ENCODE measurements around the gene SUPT3H.
A peak's percentile ranks its signal among the peaks of the same experiment; 100 is the strongest.
"Not testable (repeated sequence)": the region's sequence is repeated elsewhere in the genome, so short reads cannot be mapped to it uniquely, and the experiment has no call there.

Gene SUPT3H

GRCh38 chr6:45169815-45170214, 207.9 kb downstream of the SUPT3H start:
- no peak for DNase-seq

- peak; percentile 38 for DNase-seq
Measured at GRCh38 chr6:45163952-45164766, 213.6 kb downstream of the SUPT3H start.

- DNase-seq: no peak
Measured at GRCh38 chr6:45160305-45160704, 217.4 kb downstream of the SUPT3H start.

GRCh38 chr6:45156075-45156474, 221.7 kb downstream of the SUPT3H start:
- DNase-seq: no peak

GRCh38 chr6:45155341-45155894, 222.3 kb downstream of the SUPT3H start:
- no peak for DNase-seq

GRCh38 chr6:45154679-45155078, 223.1 kb downstream of the SUPT3H start:
- no peak for DNase-seq

GRCh38 chr6:45148711-45149341, 228.9 kb downstream of the SUPT3H start:
- no peak for DNase-seq

GRCh38 chr6:45148278-45148677, 229.5 kb downstream of the SUPT3H start:
- no peak for DNase-seq

GRCh38 chr6:45145658-45146057, 232.1 kb downstream of the SUPT3H start:
- DNase-seq: not testable (repeated sequence)

- DNase-seq: no peak
Measured at GRCh38 chr6:45138765-45139164, 239.0 kb downstream of the SUPT3H start.

- no peak for DNase-seq
Measured at GRCh38 chr6:45136495-45136894, 241.2 kb downstream of the SUPT3H start.

- no peak for DNase-seq
Measured at GRCh38 chr6:45132658-45133294, 245.0 kb downstream of the SUPT3H start.

GRCh38 chr6:45132059-45132458, 245.7 kb downstream of the SUPT3H start:
- DNase-seq: no peak

- no peak for DNase-seq
Measured at GRCh38 chr6:45129051-45129450, 248.7 kb downstream of the SUPT3H start.

GRCh38 chr6:45127185-45127584, 250.5 kb downstream of the SUPT3H start:
- no peak for DNase-seq

GRCh38 chr6:45126033-45126432, 251.7 kb downstream of the SUPT3H start:
- no peak for DNase-seq

GRCh38 chr6:45123023-45123422, 254.7 kb downstream of the SUPT3H start:
- DNase-seq: no peak

GRCh38 chr6:45118754-45119153, 259.0 kb downstream of the SUPT3H start:
- DNase-seq: no peak

GRCh38 chr6:45116714-45117410, 260.9 kb downstream of the SUPT3H start:
- no peak for DNase-seq

- DNase-seq: no peak
Measured at GRCh38 chr6:45115696-45116095, 262.0 kb downstream of the SUPT3H start.

GRCh38 chr6:45112711-45113110, 265.0 kb downstream of the SUPT3H start:
- no peak for DNase-seq

- DNase-seq: no peak
Measured at GRCh38 chr6:45109551-45109950, 268.2 kb downstream of the SUPT3H start.

Data from stimulated activated CD4-positive, alpha-beta T cell treated with anti-CD3 and anti-CD28 coated beads, Interleukin-15, amount 100 ng/mL, for 24 hours (primary cell).